ENCODE measurements around the gene FADS6. TPM values are rescaled to one million over a fixed set of nuclear protein-coding genes. Genes with fewer than 3 reads are reported as not detected.

Gene FADS6
- total RNA-seq, 2 experiments from 2014 or later = not detected

GRCh38 chr17:74842146-74842598, 51.3 kb downstream of the FADS6 start:
- no peaks in the 10 kb centered on the region for H3K9me3 Mint-ChIP-seq
- H3K4me1 Mint-ChIP-seq (ENCODE audit: low read depth) = peaks cover 12% of the 10 kb centered on the region
- intact Hi-C loops (cut with micrococcal nuclease) = no loop called here
- POLR2A ChIA-PET = no interaction called here
- no peak overlapping the region for H3K27ac Mint-ChIP-seq
- CTCF ChIA-PET = interaction anchor here (0.7 to 2.7 kb wide), 9 partner anchors 9 to 185 kb away, joined by 3 to 31 read pairs (median 4); partner anchors contain the start of gene GRIN2C
- peaks cover 4% of the 10 kb centered on the region for H3K36me3 Mint-ChIP-seq
- peaks cover 6% of the 10 kb centered on the region for H3K27me3 Mint-ChIP-seq
- DNase-seq = no peak
- no peak overlapping the region for H3K4me3 Mint-ChIP-seq

DNA sequence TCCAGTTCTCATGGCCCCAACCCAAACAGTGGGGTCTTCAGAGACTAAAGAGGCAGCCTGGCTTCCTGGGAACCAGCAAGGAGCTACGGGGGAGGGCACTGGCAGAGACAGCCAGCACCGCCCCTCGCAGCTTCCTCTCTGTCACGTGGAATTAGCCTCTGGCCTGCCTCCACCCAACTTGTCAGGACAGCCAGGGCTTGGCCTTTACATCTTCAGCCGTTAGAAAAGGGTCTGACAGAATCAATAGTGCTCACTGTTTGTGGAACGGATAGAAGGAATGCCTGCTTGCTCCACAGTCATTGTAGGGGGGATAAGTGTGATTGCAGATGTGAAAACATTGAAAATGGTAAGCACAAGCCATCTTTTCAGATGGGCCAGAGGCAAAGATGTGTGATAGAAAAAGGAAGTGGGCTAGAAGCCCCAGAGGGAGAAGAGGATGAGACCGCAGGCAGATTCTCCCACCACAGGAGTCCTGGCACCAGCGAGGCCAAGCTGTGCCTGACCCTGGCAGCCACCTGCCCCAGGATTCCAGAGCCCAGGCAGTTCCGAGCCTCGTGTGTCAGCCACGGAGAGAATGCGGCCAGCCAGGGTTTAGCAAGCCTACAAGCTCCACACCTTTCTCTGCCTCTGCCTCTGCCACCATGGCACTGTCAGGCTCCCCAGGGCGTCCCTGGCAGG, 52.3 kb downstream of the FADS6 start:
- intact Hi-C loops (cut with micrococcal nuclease) = no loop called here
- Mint-ChIP-seq H3K4me1 (ENCODE audit: low read depth) (peaks cover 12% of the 10 kb centered on the region), H3K27ac (no peak overlapping the region), H3K27me3 (peaks cover 6% of the 10 kb centered on the region), H3K36me3 (peaks cover 13% of the 10 kb centered on the region), H3K4me3 (no peak overlapping the region), H3K9me3 (no peaks in the 10 kb centered on the region)
- CTCF ChIA-PET = interaction anchor here (1.7 to 1.9 kb wide), 2 partner anchors 19 to 22 kb away, joined by 3 to 12 read pairs; no protein-coding TSS in a partner anchor
- DNase-seq = no peak
- POLR2A ChIA-PET = interaction anchor here (1.1 kb wide), 1 partner anchor 91 kb away, joined by 3 read pairs; no protein-coding TSS in a partner anchor

GRCh38 chr17:74839990-74840852, 53.2 kb downstream of the FADS6 start:
- Mint-ChIP-seq H3K27me3 (peaks cover 6% of the 10 kb centered on the region), H3K9me3 (no peaks in the 10 kb centered on the region), H3K4me3 (no peak overlapping the region), H3K4me1 (ENCODE audit: low read depth) (peaks cover 12% of the 10 kb centered on the region), H3K36me3 (peaks cover 17% of the 10 kb centered on the region), H3K27ac (peak overlapping the region; percentile 20)
- POLR2A ChIA-PET = interaction anchor here (1.1 kb wide), 1 partner anchor 90 kb away, joined by 3 read pairs; no protein-coding TSS in a partner anchor
- CTCF ChIA-PET = interaction anchor here (1.5 to 1.9 kb wide), 3 partner anchors 20 to 49 kb away, joined by 3 to 12 read pairs (median 8); no protein-coding TSS in a partner anchor
- DNase-seq = no peak
- intact Hi-C loops (cut with micrococcal nuclease) = no loop called here

GRCh38 chr17:74838274-74838673, 55.2 kb downstream of the FADS6 start:
- DNase-seq = no peak
- CTCF ChIA-PET = interaction anchor here (0.7 kb wide), 1 partner anchor 47 kb away, joined by 3 read pairs; no protein-coding TSS in a partner anchor
- peaks cover 6% of the 10 kb centered on the region for H3K27me3 Mint-ChIP-seq
- intact Hi-C loops (cut with micrococcal nuclease) = no loop called here
- no peaks in the 10 kb centered on the region for H3K9me3 Mint-ChIP-seq
- no peak overlapping the region for H3K27ac Mint-ChIP-seq
- peaks cover 19% of the 10 kb centered on the region for H3K36me3 Mint-ChIP-seq
- H3K4me1 Mint-ChIP-seq (ENCODE audit: low read depth) = peaks cover 9% of the 10 kb centered on the region
- POLR2A ChIA-PET = no interaction called here
- no peak overlapping the region for H3K4me3 Mint-ChIP-seq

GRCh38 chr17:74836691-74837467, 56.6 kb downstream of the FADS6 start:
- H3K27ac Mint-ChIP-seq = no peak overlapping the region
- H3K27me3 Mint-ChIP-seq = peaks cover 4% of the 10 kb centered on the region
- intact Hi-C loops (cut with micrococcal nuclease) = no loop called here
- no peak overlapping the region for H3K4me3 Mint-ChIP-seq
- H3K36me3 Mint-ChIP-seq = peaks cover 19% of the 10 kb centered on the region
- ChIA-PET CTCF (no interaction called here), POLR2A (no interaction called here)
- DNase-seq = no peak
- H3K4me1 Mint-ChIP-seq (ENCODE audit: low read depth) = peaks cover 6% of the 10 kb centered on the region
- no peaks in the 10 kb centered on the region for H3K9me3 Mint-ChIP-seq

DNA sequence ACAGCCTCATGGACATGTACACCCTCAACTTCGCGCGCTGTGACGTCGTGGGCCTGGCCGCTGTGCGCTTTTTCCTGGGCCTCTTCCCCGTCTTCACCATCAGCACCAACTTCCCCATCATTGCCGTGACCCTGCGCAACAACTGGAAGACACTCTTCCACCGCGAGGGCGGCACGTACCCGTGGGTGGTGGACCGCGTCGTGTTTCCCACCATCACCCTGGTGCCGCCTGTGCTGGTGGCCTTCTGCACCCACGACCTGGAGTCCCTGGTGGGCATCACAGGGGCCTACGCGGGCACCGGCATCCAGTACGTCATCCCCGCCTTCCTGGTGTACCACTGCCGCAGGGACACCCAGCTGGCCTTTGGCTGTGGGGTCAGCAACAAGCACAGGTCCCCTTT, 57.2 kb downstream of the FADS6 start:
- peaks cover 1% of the 10 kb centered on the region for H3K27me3 Mint-ChIP-seq
- no peak for DNase-seq
- intact Hi-C loops (cut with micrococcal nuclease) = no loop called here
- no peaks in the 10 kb centered on the region for H3K9me3 Mint-ChIP-seq
- no peak overlapping the region for H3K4me3 Mint-ChIP-seq
- ChIA-PET POLR2A (no interaction called here), CTCF (no interaction called here)
- no peak overlapping the region for H3K27ac Mint-ChIP-seq
- H3K36me3 Mint-ChIP-seq = peaks cover 19% of the 10 kb centered on the region
- peaks cover 6% of the 10 kb centered on the region for H3K4me1 Mint-ChIP-seq (ENCODE audit: low read depth)

DNA sequence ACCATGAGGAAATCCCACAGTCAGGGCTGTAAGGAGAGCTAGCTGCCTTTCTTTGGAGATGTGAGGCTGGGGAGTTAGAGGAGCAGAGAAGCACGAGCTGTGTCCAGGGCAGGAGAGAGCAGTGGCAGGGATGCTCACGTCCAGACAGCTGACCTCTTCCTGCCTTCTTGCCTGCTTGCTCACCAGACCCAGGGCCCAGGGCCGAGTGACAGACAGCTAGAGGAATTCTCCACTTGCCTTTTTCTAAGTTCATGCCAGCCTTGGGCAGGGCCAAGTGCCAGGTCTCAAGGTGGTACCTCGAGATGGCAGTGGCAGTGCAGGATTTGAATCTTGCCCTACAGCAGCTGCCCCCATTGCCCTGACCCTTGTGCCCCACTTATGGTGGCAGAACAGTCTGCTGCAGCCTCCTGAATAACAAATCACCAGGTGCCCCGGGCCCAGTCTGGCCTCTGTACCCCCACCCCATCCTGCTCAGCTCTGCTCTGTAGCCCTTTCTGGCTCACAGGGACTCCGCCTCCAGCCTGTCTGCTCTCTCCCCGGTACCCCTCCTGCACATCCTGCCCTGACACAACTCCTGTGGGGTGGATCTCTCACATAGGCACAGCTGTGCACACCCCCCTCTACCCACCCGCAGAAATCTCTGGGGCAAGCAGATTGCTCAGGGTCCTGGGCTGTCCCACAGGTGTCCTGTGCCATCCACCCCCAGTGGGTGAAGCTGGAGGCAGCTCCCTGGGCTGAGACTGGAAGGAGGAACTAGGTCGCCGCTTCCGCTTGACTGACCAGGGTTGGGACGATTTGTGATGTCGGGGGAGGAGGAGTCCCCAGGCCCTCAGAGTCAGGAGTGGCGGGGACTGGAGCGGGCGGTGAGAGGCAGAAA, 59.7 kb downstream of the FADS6 start:
- H3K27ac Mint-ChIP-seq = no peak overlapping the region
- DNase-seq = no peak
- no peak overlapping the region for H3K4me3 Mint-ChIP-seq
- no peaks in the 10 kb centered on the region for H3K27me3 Mint-ChIP-seq
- intact Hi-C loops (cut with micrococcal nuclease) = no loop called here
- no peaks in the 10 kb centered on the region for H3K4me1 Mint-ChIP-seq (ENCODE audit: low read depth)
- ChIA-PET POLR2A (no interaction called here), CTCF (interaction anchor here (0.9 to 1.5 kb wide), 3 partner anchors 9 to 96 kb away, joined by 3 to 4 read pairs (median 3); partner anchors contain the start of gene RAB37)
- H3K36me3 Mint-ChIP-seq = peaks cover 21% of the 10 kb centered on the region
- no peaks in the 10 kb centered on the region for H3K9me3 Mint-ChIP-seq

GRCh38 chr17:74832421-74832820, 61.0 kb downstream of the FADS6 start:
- Mint-ChIP-seq H3K9me3 (no peaks in the 10 kb centered on the region), H3K36me3 (peaks cover 19% of the 10 kb centered on the region), H3K27ac (no peak overlapping the region), H3K4me1 (ENCODE audit: low read depth) (no peaks in the 10 kb centered on the region), H3K27me3 (no peaks in the 10 kb centered on the region), H3K4me3 (no peak overlapping the region)
- intact Hi-C loops (cut with micrococcal nuclease) = no loop called here
- ChIA-PET POLR2A (no interaction called here), CTCF (interaction anchor here (0.9 to 1.5 kb wide), 2 partner anchors 10 to 95 kb away, joined by 3 to 4 read pairs; partner anchors contain the start of gene RAB37)
- no peak for DNase-seq

- ChIA-PET POLR2A (no interaction called here), CTCF (no interaction called here)
Observed at GRCh38 chr17:74831444-74832146, 61.8 kb downstream of the FADS6 start.

DNA sequence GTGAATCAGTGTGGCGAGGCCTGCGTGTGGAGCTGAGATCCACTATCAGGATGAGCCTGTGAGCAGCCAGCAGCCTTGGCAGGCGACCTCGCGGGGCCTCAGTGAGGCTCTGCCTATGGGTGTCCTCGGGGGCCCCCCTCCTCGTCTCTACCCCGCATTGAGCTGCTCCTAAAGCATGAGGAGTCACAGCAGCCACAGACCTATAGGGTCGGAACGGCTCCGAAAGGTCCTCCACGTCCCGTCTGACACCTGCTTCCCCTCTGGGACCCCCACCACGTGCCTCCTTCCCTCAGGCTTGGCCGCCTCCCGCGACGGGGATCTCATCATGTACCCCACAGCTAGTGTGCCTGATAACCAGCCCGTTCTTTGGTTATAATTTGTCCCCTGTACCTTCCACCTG, 62.6 kb downstream of the FADS6 start:
- H3K9me3 Mint-ChIP-seq = no peaks in the 10 kb centered on the region
- H3K27me3 Mint-ChIP-seq = no peaks in the 10 kb centered on the region
- DNase-seq = no peak
- no peaks in the 10 kb centered on the region for H3K4me1 Mint-ChIP-seq (ENCODE audit: low read depth)
- H3K4me3 Mint-ChIP-seq = no peak overlapping the region
- intact Hi-C loops (cut with micrococcal nuclease) = no loop called here
- ChIA-PET POLR2A (no interaction called here), CTCF (interaction anchor here (0.6 kb wide), 1 partner anchor 59 kb away, joined by 3 read pairs; no protein-coding TSS in a partner anchor)
- H3K36me3 Mint-ChIP-seq = peaks cover 7% of the 10 kb centered on the region
- H3K27ac Mint-ChIP-seq = no peak overlapping the region

More at GRCh38 chr17:74831444-74832146, 61.8 kb downstream of the FADS6 start:
- no peaks in the 10 kb centered on the region for H3K27me3 Mint-ChIP-seq
- peaks cover 14% of the 10 kb centered on the region for H3K36me3 Mint-ChIP-seq
- no peak for DNase-seq
- no peaks in the 10 kb centered on the region for H3K4me1 Mint-ChIP-seq (ENCODE audit: low read depth)
- no peak overlapping the region for H3K4me3 Mint-ChIP-seq
- intact Hi-C loops (cut with micrococcal nuclease) = no loop called here
- H3K27ac Mint-ChIP-seq = no peak overlapping the region
- no peaks in the 10 kb centered on the region for H3K9me3 Mint-ChIP-seq

- no peak overlapping the region for H3K4me3 Mint-ChIP-seq
- no peak for DNase-seq
- intact Hi-C loops (cut with micrococcal nuclease) = no loop called here
- ChIA-PET POLR2A (no interaction called here), CTCF (no interaction called here)
- H3K36me3 Mint-ChIP-seq = peaks cover 6% of the 10 kb centered on the region
- no peaks in the 10 kb centered on the region for H3K9me3 Mint-ChIP-seq
- no peaks in the 10 kb centered on the region for H3K4me1 Mint-ChIP-seq (ENCODE audit: low read depth)
- H3K27me3 Mint-ChIP-seq = no peaks in the 10 kb centered on the region
- H3K27ac Mint-ChIP-seq = no peak overlapping the region
Observed at GRCh38 chr17:74827800-74828199, 65.6 kb downstream of the FADS6 start.

All from activated CD4-positive, alpha-beta memory T cell treated with anti-CD3 and anti-CD28 coated beads for 36 hours (primary cell).